ENCODE data around the gene S100B.

Gene S100B

DNA sequence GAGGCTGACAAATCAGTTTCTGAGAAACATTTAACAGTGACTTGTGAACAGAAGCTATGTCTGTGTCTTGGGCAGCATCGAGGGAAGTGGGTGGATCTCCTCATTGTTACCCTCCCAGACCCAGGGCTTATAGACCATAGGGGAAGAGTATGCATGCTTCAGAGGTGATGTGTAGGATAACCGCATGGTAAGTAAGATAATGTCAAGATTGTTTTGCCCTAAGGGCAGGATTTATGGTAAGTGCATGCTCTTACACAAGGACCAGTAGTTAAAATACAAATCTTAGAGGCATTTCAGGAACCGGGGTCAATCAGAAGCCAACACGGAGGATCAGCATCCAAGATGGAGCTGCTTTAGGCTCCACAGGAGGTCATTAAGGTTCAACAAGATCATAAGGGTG is 22.8 kb upstream of the S100B start:
- no peak for DNase-seq (ENCODE audit: low spot score)

DNA sequence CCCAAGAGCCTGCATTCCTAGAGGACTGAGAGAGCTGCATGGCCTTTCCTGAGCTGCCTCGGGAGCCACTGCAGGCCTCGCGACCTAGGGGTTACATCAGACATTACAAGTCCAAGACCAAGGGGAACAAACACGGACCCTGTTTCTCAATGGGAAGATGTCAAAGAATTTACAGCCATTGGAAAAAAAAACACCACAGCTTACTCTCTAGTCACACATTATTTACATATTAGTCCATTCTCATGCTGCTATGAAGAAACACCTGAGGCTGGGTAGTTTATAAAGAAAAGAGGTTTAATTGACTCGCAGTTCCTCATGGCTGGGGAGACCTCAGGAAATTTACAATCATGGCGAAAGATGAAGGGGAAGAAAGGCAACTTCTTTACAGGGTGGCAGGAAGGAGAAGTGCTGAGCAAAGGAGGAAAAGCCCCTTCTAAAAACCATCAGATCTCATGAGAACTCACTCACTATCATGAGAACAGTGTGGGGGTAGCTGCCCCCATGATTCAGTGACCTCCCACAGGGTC is 22.2 kb upstream of the S100B start:
- no peak for DNase-seq (ENCODE audit: low spot score)

- DNase-seq (ENCODE audit: low spot score), result peak; percentile 59
Observed at GRCh38 chr21:46626536-46626935, 21.7 kb upstream of the S100B start.

DNA sequence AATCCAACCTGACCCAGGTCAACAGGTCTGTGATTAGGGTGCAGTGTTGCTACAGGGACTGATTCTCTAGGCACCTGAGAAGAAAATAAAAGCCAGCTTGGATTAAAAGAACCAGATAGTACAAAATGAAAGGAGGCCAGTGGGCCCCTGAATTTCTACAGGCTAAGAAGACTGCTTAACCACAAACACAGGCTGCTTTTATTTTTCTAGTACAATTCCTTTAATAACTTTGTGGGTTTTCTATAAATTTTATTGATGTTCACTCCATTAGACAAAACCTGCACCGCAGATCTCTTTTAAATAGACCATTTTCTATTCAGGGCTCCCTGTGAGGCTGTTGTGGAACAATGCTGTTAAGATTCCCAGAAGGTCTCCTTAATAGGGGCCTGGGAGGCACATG is 20.9 kb upstream of the S100B start:
- DNase-seq (ENCODE audit: low spot score), result no peak

DNA sequence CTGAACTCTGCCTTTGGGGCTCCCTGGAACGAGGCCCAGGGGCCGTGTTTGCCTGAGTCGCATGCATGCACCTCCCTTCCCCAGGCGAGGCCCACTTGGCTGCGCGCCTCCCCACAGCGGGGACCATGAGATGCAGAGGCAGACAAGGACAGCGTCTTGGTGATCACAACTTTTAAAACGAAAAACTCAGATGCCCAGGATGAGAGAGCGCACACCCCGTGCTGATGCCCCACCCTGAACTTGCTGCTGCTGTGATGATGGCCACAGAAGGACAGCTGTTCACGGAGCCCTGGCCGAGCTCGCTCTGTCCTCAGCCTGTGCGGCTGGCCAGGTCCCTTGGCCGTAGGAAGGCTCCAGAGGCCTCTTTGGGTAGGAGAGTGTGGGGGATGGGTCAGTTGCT is 19.2 kb upstream of the S100B start:
- no peak for DNase-seq (ENCODE audit: low spot score)

GRCh38 chr21:46622226-46622625 is 17.3 kb upstream of the S100B start:
- DNase-seq (ENCODE audit: low spot score), result peak; percentile 69

DNA sequence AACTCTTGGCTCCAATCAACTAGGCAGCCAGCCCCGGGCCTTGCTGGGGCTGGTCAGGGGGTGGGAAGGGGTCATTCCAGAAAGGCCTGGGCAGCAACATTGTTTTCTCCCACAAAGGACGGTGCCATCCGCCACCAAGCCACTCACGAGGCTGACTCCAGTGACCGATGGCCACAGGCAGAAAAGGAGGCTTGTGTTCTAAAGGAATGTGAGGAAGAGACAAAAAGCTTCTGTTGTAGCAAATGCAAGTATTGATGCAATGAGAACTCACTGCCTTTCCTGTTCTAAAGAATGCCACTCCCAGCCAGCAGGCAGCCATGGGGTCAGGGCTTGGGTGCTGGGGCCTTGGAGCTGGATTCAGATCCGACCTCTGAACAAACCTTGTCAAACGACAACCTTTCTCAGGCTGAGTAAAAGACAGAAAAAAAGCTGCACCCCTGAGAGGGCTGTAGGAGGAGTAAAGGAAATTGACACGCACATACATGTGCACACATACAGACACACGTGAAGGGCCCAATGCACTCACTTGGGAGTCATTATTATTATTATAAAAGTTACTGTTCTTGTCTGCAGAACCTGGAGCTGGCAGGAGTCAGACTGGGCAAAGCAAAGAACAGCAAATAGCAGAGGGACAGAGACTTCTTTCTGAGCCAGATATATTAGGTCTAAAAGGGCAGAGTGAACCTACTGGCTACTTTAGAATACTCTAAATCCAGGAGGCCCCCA is 16.7 kb upstream of the S100B start:
- DNase-seq (ENCODE audit: low spot score), result peak; percentile 38

GRCh38 chr21:46620846-46621245 is 16.0 kb upstream of the S100B start:
- no peak for DNase-seq (ENCODE audit: low spot score)

DNA sequence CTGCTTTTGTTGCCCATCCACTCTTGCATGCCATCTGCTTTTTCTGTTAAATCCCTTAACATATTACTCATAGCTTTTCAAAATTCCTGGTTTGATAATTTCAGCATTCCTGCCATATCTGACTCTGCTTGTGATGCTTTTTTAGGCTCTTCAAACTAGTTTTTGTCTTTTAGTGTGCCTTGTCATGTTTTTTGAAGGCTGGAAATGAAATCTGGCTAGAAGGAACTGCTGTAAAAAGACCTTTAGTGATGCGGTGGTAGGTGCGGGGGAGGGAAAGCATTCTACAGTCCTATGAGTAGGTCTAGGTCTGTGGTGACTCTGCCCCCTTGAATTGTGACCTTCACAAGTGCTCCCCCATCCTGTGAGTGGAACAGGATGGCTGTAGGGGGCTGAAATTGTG is 15.0 kb upstream of the S100B start:
- DNase-seq (ENCODE audit: low spot score), result no peak

DNA sequence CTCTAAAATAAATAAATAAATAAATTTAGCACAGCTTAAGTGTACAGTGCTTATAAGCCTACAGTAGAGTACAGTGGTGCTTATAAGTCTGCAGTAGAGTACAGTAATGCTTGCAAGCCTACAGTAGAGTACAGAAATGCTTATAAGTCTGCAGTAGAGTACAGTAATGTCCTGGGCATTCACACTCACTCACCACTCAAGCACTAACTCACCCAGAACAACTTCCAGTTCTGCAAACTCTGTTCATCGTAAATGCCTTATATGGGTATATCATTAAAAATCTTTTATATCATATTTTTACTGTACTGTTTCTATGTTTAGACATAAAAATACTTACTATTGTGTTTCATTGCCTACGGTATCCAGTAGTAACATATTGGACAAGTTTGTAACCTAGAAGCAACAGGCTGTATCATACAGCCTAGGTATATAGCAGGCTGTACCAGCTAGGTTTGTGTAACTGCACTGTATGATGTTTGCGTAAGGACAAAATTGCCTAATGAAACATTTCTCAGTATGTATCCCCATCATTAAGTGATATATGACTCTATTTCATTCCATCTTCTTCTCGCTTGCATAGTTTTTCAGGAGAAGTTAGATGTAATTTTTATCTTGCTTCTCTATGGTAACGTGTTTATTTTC is 14.0 kb upstream of the S100B start:
- DNase-seq (ENCODE audit: low spot score), result no peak

DNA sequence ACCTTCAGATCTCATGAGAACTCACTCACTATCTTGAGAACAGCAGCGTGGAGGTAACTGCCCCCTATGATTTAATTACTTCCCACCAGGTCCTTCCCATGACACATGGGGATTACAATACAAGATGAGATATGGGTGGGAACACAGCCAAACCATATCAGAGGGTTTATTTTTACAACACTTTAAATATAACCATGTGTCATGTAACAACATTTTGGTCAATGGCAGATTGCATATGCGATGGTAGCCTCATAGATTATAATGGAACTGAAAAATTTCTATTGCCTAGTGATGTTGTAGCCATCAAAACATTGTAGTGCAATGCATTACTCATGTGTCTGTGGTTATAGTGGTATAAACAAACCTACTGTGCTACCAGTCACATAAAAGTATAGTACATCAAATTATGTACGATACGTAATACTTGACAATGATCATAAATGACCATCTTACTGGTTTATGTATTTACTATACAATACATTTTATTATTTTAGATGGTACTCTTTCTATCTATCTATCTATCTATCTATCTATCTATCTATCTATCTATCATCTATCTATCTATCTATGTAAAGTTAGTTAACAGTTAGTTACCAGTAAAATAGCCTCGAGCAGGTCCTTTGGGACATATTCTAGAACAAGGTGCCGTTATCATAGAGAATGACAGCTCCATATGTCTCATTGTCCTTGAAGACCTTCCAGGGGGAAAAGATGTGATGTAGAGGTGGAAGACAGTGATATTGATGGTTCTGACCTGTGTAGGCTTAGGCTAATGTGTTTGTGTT is 12.6 kb upstream of the S100B start:
- DNase-seq (ENCODE audit: low spot score), result peak; percentile 20

- no peak for DNase-seq (ENCODE audit: low spot score)
Observed at GRCh38 chr21:46616656-46617055, 11.8 kb upstream of the S100B start.

DNA sequence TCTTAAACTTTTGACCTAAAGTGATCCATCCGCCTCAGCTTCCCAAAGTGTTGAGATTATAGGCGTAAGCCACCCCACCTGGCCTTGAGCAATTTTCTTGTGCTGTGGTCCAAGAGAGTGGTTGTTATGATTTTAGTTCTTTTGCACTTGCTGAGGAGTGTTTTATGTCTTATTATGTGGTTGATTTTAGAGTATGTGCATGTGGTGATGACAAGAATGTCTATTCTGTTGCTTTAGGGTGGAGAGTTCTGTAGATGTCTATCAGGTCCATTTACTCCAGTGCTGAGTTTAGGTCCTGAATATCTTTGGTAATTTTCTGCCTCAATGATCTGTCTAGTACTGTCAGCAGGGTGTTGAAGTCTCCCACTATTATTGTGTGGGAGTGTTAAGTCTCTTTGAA is 11.2 kb upstream of the S100B start:
- no peak for DNase-seq (ENCODE audit: low spot score)

DNA sequence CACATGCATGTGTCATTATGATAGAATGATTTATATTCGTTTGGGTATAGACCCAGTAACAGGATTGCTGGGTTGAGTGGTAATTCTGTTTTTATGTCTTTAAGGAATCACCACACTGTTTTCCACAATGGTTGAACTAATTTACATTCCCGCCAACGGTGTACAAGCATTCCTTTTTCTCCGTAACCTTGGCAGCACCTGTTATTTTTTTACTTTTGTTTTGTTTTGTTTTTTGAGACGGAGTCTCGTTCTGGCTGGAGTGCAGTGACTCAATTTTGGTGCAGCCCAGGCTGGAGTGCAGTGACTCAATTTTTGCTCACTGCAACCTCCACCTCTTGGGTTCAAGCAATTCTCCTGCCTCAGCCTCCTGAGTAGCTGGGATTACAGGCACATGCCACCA is 8.5 kb upstream of the S100B start:
- DNase-seq (ENCODE audit: low spot score), result no peak

GRCh38 chr21:46610018-46610701 is 5.3 kb upstream of the S100B start:
- no peak for DNase-seq (ENCODE audit: low spot score)

DNA sequence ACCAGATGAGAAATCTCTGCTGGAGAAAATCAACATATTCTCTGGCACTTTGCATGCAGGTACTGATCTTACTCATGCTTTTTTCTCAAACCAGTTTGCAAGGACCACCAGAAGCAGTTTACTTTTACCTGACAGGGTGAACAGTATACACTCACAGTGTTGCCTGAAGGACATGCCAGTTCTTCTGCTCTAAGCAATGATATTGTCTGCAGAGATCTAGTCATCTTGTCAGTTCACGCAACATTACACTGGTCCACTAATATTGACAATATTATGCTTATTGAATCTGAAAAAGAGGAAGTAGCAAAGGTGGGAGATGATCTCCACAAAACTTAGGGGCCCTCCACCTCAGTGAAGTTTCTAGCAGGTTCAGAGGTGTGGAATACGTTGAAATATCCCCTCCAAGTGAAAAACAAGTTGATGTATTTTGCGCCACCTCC is 3.8 kb upstream of the S100B start:
- no peak for DNase-seq (ENCODE audit: low spot score)

- no peak for DNase-seq (ENCODE audit: low spot score)
Observed at GRCh38 chr21:46607636-46608035, 2.8 kb upstream of the S100B start.

DNA sequence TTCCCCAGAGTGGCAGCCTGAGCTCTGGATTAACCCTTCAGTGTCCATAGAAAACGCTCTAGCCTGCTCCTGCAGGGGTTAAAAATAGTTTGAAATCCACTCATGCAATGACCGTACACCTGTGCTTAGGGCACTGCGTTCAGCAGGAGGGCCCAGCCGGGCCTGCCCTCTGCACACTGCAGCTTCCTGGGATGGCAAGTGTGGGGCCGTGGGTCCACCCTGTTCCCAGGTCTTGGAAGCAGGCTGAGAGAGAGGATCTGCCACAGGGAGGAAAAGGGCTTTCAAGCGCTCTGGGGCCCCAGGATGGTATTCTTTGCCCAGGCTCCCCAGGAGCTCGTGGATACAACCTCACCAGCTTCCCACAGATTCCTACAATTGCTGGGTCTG is 1.5 kb upstream of the S100B start:
- no peak for DNase-seq (ENCODE audit: low spot score)

DNA sequence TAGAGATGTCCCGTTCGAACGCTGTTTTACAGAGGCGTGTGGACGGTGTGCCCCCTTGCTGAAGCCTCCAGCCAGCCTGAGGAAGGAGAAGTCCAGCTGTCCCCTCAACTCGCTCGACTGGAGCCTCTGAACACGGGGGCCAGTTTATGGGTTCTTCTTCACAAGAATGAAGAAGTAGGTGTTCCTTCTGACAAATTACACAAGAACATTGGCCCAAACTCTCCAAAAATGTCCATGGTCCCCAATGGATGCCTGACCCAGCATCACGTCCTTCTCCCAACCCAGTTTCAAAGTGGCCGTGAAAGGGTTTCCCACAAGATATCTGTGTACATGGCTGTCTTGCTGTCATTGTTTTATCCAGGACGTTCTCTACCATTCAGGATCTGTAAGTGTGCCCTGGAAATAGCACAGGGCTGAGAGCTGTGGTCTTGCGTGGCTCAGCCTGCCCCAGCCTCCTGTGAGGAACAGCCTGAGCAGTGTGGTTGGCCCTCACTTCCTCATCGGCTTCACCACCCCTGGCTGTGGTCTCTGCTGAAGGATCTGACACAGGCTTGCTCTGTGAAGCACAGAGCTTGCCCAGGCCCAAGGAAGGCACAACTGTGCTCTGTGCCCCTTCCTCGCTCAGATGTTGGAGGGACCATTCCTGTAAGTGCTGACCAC is 1.0 kb upstream of the S100B start:
- peak; percentile 60 for DNase-seq (ENCODE audit: low spot score)

- no peak for DNase-seq (ENCODE audit: low spot score)
Observed at GRCh38 chr21:46604329-46604974, 430 bp downstream of the S100B start.

DNA sequence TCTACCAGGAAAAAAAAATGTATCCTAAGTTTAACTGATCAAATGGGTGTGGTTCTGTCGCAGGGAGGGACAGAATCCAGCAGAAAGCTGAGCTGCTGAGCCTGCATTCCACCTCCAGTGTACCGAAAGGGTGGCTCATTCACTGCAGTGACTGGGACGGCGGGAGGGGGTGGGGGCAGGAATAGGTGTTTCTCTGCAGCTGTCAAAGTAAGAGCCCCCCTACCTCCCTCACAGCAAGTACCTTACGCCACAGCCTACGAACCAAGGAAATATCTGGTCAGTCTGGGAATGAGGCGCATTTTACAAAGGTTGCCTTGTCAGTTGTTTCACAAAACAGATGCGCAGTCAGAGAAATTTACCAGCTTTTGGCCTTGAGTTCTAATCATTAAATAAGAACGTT is 1.7 kb downstream of the S100B start:
- DNase-seq (ENCODE audit: low spot score), result no peak

All from CD4-positive, alpha-beta T cell treated with Interleukin-2 at 100 ng/mL for 4 hours (primary cell).